Osteoblast (primary cell): Measurements from ENCODE around the gene CKLF. TPM values are rescaled to one million over a fixed set of nuclear protein-coding genes. Genes with fewer than 3 reads are reported as not detected.

ENCODE experiments used
- DNase-seq: peaks from one replicate; pipeline ENCODE4 v3.0.0; 2011; ENCODE audit warnings: low spot score, mixed read lengths; ENCODE audit not compliant: insufficient read length; ENCODE audit errors: missing footprints
- H2AFZ ChIP-seq: 2 replicates; pipeline ENCODE4 v1.6.0; 2011; ENCODE audit warnings: mild to moderate bottlenecking, low read length
- H3K27ac ChIP-seq: 2 replicates; pipeline ENCODE4 v1.5.1; 2011; ENCODE audit warnings: mild to moderate bottlenecking, low read depth, low read length, moderate library complexity
- H3K27me3 ChIP-seq: 2 replicates; pipeline ENCODE4 v1.6.0; 2012; ENCODE audit warnings: mild to moderate bottlenecking, control low read depth, inconsistent platforms, low read length, moderate library complexity; ENCODE audit not compliant: insufficient read depth
- H3K36me3 ChIP-seq: 2 replicates; pipeline ENCODE4 v1.5.1; 2011; ENCODE audit warnings: mild to moderate bottlenecking, low read length, control low read depth, moderate library complexity; ENCODE audit not compliant: insufficient read depth
- H3K4me1 ChIP-seq: 2 replicates; pipeline ENCODE4 v1.5.1; 2011; ENCODE audit warnings: mild to moderate bottlenecking, low read length, control low read depth, moderate library complexity; ENCODE audit not compliant: insufficient read depth
- H3K4me2 ChIP-seq: 2 replicates; pipeline ENCODE4 v1.6.0; 2011; ENCODE audit warnings: mild to moderate bottlenecking, low read length; ENCODE audit not compliant: insufficient read depth
- H3K4me3 ChIP-seq: fragments of 200-600 bp; sonication (generic); 3 replicates; pipeline ENCODE4 v1.5.1; 2012; ENCODE audit warnings: mild to moderate bottlenecking, low read length, inconsistent platforms; ENCODE audit not compliant: insufficient read depth
- H3K79me2 ChIP-seq: 2 replicates; pipeline ENCODE4 v1.6.0; 2012; ENCODE audit warnings: mild to moderate bottlenecking, low read length, control low read depth, inconsistent platforms; ENCODE audit not compliant: insufficient read depth
- H3K9me3 ChIP-seq: 2 replicates; pipeline ENCODE4 v1.5.1; 2011; ENCODE audit warnings: low read depth, low read length, control low read depth
- H4K20me1 ChIP-seq: 2 replicates; pipeline ENCODE4 v1.6.0; 2012; ENCODE audit warnings: mild to moderate bottlenecking, low read length, control low read depth; ENCODE audit not compliant: insufficient read depth
- CTCF ChIP-seq: IDR thresholded peaks from 2 replicates; pipeline ENCODE4 v1.5.1; 2011; ENCODE audit warnings: mild to moderate bottlenecking, low read depth, low read length, moderate library complexity; ENCODE audit errors: extremely low read depth
- total RNA-seq: library from RNA; depleted of rRNA; stranded (reverse); fragments of >200 nt; gene quantifications from 2 replicates; pipeline ENCODE4 v1.2.3, GENCODE V29; 2012

The CKLF gene
- total RNA-seq, 1 donor = 46.0 TPM

GRCh38 chr16:66569827-66570405 is 17.5 kb downstream of the CKLF start:
- H3K4me2 ChIP-seq = peak overlapping the region; percentile 31
- H3K9me3 ChIP-seq = no peaks in the 10 kb centered on the region
- peaks cover 12% of the 10 kb centered on the region for H3K36me3 ChIP-seq
- H3K27me3 ChIP-seq = no peaks in the 10 kb centered on the region
- DNase-seq = peak; percentile 85
- no peak for TF ChIP-seq CTCF
- no peaks in the 10 kb centered on the region for H4K20me1 ChIP-seq
- no peak overlapping the region for H2AFZ ChIP-seq
- peaks cover 36% of the 10 kb centered on the region for H3K4me1 ChIP-seq
- H3K4me3 ChIP-seq = no peak overlapping the region
- H3K27ac ChIP-seq = peak overlapping the region; percentile 22
- H3K79me2 ChIP-seq = no peaks in the 10 kb centered on the region

- no peaks in the 10 kb centered on the region for H3K9me3 ChIP-seq
- no peak for DNase-seq
- no peak overlapping the region for H3K27ac ChIP-seq
- no peak overlapping the region for H2AFZ ChIP-seq
- H3K4me2 ChIP-seq = no peak overlapping the region
- H3K36me3 ChIP-seq = no peaks in the 10 kb centered on the region
- peaks cover 36% of the 10 kb centered on the region for H3K4me1 ChIP-seq
- no peaks in the 10 kb centered on the region for H4K20me1 ChIP-seq
- peaks cover 2% of the 10 kb centered on the region for H3K27me3 ChIP-seq
- no peak overlapping the region for H3K4me3 ChIP-seq
- no peaks in the 10 kb centered on the region for H3K79me2 ChIP-seq
- TF ChIP-seq CTCF = no peak
Observed at GRCh38 chr16:66572356-66572755, 20.0 kb downstream of the CKLF start.

DNA sequence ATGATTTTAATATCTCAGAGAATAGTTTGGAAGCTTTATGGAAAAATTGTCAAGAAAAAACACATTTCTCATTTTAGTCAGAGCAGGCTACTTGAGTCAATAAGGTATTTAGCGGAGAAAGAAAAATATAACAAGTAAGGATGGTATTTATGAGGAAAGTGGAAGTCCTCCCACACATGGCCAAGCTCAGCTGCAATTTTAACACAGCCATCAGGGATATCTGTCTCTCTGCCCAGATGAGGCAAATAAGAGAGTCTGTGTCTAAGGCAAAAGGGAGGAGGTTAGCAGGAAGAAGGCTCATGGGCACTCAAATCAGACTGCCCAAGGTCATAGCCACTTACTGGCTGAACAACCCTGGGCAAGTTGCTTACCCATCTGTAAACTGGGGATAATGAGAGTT is 21.7 kb downstream of the CKLF start:
- H3K27ac ChIP-seq = peak overlapping the region; percentile 4
- H3K9me3 ChIP-seq = no peaks in the 10 kb centered on the region
- H3K36me3 ChIP-seq = no peaks in the 10 kb centered on the region
- H3K79me2 ChIP-seq = no peaks in the 10 kb centered on the region
- no peak for DNase-seq
- H3K4me3 ChIP-seq = no peak overlapping the region
- no peak for TF ChIP-seq CTCF
- peaks cover 7% of the 10 kb centered on the region for H3K27me3 ChIP-seq
- no peak overlapping the region for H3K4me2 ChIP-seq
- no peak overlapping the region for H2AFZ ChIP-seq
- H3K4me1 ChIP-seq = peaks cover 27% of the 10 kb centered on the region
- no peaks in the 10 kb centered on the region for H4K20me1 ChIP-seq

DNA sequence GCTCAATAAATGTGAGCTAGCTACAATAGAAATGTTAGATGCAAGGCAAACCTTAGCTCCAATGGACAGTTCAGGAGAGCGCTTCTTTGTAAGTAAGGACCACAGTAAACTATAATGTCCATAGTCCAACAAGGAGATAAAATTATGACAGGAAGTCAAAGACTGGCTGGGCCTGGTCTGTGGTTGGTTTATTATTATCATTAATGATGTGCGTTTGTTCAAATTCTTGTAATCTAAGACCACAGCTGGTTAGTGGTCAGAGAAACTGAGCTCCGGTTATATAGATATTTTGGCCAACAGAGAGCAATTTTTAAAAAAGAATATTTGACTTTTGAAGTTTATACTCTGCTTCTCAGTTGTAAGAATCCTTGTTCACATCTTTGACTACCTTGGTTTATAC is 22.2 kb downstream of the CKLF start:
- H3K27ac ChIP-seq = no peak overlapping the region
- no peak overlapping the region for H2AFZ ChIP-seq
- TF ChIP-seq CTCF = no peak
- H3K79me2 ChIP-seq = no peaks in the 10 kb centered on the region
- no peaks in the 10 kb centered on the region for H3K9me3 ChIP-seq
- no peaks in the 10 kb centered on the region for H4K20me1 ChIP-seq
- peaks cover 23% of the 10 kb centered on the region for H3K4me1 ChIP-seq
- DNase-seq = no peak
- H3K4me2 ChIP-seq = no peak overlapping the region
- H3K4me3 ChIP-seq = no peak overlapping the region
- H3K27me3 ChIP-seq = peaks cover 7% of the 10 kb centered on the region
- H3K36me3 ChIP-seq = no peaks in the 10 kb centered on the region
